ENCODE measurements around the gene ARHGAP18.

DNA sequence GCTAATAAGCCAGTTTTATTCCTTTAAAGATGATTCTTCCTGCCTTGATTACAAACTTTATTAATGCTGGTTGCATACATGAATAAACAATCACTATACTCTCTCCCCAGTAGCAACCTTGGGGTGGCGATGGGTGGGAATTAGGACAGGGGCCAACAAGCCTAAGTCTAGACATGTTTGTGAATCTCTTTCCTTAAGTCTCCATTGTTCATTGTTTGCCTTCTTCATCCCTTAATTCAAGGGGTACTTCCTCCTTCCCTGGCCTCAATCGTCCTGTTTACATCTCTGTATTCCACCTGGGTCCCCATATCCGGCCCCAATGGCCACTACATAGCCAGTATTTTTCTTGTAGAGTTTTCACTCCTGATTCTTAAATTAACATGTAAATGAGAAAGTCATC lies 66.0 kb downstream of the ARHGAP18 start:
- no peak for TF ChIP-seq POLR2A (IDR thresholded peaks at IDR 0.05)
- TF ChIP-seq, protein P1, sequence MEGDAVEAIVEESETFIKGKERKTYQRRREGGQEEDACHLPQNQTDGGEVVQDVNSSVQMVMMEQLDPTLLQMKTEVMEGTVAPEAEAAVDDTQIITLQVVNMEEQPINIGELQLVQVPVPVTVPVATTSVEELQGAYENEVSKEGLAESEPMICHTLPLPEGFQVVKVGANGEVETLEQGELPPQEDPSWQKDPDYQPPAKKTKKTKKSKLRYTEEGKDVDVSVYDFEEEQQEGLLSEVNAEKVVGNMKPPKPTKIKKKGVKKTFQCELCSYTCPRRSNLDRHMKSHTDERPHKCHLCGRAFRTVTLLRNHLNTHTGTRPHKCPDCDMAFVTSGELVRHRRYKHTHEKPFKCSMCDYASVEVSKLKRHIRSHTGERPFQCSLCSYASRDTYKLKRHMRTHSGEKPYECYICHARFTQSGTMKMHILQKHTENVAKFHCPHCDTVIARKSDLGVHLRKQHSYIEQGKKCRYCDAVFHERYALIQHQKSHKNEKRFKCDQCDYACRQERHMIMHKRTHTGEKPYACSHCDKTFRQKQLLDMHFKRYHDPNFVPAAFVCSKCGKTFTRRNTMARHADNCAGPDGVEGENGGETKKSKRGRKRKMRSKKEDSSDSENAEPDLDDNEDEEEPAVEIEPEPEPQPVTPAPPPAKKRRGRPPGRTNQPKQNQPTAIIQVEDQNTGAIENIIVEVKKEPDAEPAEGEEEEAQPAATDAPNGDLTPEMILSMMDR (IDR thresholded peaks at IDR 0.05), result no peak

Measured in testis (tissue), 2 donors.